Neural progenitor cell (in vitro differentiated cells): ENCODE measurements around the gene NTM. TPM values are rescaled to one million over a fixed set of nuclear protein-coding genes. Genes with fewer than 3 reads are reported as not detected.

Experiments used
- DNase-seq: peaks from one replicate; pipeline ENCODE4 v3.0.0-alpha.2; 2016; ENCODE audit warnings: low spot score
- H2AFZ ChIP-seq: fragments of 200-600 bp; sonication (generic); replicated peaks from 2 replicates; pipeline ENCODE4 v1.6.1; 2016; ENCODE audit warnings: antibody characterized with exemption
- H3F3A ChIP-seq: fragments of 200-600 bp; sonication (generic); 2 replicates; pipeline ENCODE4 v1.6.1; 2016; ENCODE audit warnings: antibody characterized with exemption, low read depth
- H3K27ac ChIP-seq: fragments of 200-600 bp; sonication (generic); 2 replicates; pipeline ENCODE4 v1.5.1; 2016; ENCODE audit warnings: mild to moderate bottlenecking
- H3K27me3 ChIP-seq: fragments of 200-600 bp; sonication (generic); 2 replicates; pipeline ENCODE4 v1.6.1; 2016; ENCODE audit warnings: mild to moderate bottlenecking, moderate library complexity
- H3K36me3 ChIP-seq: fragments of 200-600 bp; sonication (generic); 2 replicates; pipeline ENCODE4 v1.5.1; 2016
- H3K4me1 ChIP-seq: fragments of 200-600 bp; sonication (generic); 2 replicates; pipeline ENCODE4 v1.6.1; 2016; ENCODE audit warnings: mixed run types
- H3K4me2 ChIP-seq: fragments of 200-600 bp; sonication (generic); 2 replicates; pipeline ENCODE4 v1.6.1; 2016
- H3K4me3 ChIP-seq: fragments of 200-600 bp; sonication (generic); 2 replicates; pipeline ENCODE4 v1.5.1; 2016
- H3K79me2 ChIP-seq: fragments of 200-600 bp; sonication (generic); 2 replicates; pipeline ENCODE4 v1.6.1; 2016; ENCODE audit warnings: low read depth
- H3K9ac ChIP-seq: fragments of 200-600 bp; sonication (generic); 2 replicates; pipeline ENCODE4 v1.6.1; 2016
- H3K9me3 ChIP-seq: fragments of 200-600 bp; sonication (generic); 2 replicates; pipeline ENCODE4 v1.5.1; 2016; ENCODE audit warnings: low read depth
- H4K20me1 ChIP-seq: fragments of 200-600 bp; sonication (generic); 2 replicates; pipeline ENCODE4 v1.6.1; 2016; ENCODE audit warnings: low read depth
- H3K27ac Mint-ChIP-seq: 3 replicates; pipeline ENCODE4 v1.8.0; 2021; ENCODE audit warnings: mixed read lengths
- H3K27me3 Mint-ChIP-seq: 2 replicates; pipeline ENCODE4 v1.8.0; 2022; ENCODE audit warnings: low read depth, mild to moderate bottlenecking, inconsistent platforms, moderate library complexity, mixed read lengths; ENCODE audit not compliant: insufficient read depth
- H3K36me3 Mint-ChIP-seq: 3 replicates; pipeline ENCODE4 v1.8.0; 2021; ENCODE audit warnings: mixed read lengths
- H3K4me1 Mint-ChIP-seq: 3 replicates; pipeline ENCODE4 v1.8.0; 2021; ENCODE audit warnings: mixed read lengths
- H3K4me3 Mint-ChIP-seq: 3 replicates; pipeline ENCODE4 v1.8.0; 2021; ENCODE audit warnings: mild to moderate bottlenecking, moderate library complexity, mixed read lengths
- H3K9me3 Mint-ChIP-seq: 3 replicates; pipeline ENCODE4 v1.8.0; 2020; ENCODE audit warnings: mixed read lengths
- CTCF ChIP-seq: fragments of 200-600 bp; sonication (generic); IDR thresholded peaks from 2 replicates; pipeline ENCODE4 v1.5.1; 2017; ENCODE audit warnings: antibody characterized with exemption, mild to moderate bottlenecking
- EZH2 ChIP-seq: fragments of 200-600 bp; sonication (generic); IDR thresholded peaks from 2 replicates; pipeline ENCODE4 v1.6.1; 2017; ENCODE audit warnings: antibody characterized with exemption, mild to moderate bottlenecking, moderate library complexity
- EZH2phosphoT487 ChIP-seq: fragments of 200-600 bp; sonication (generic); IDR thresholded peaks from 2 replicates; pipeline ENCODE4 v1.6.1; 2017; ENCODE audit warnings: antibody characterized with exemption
- total RNA-seq: library from RNA; depleted of rRNA; stranded (reverse); fragments of >200 nt; gene quantifications from 2 replicates; pipeline ENCODE4 v1.2.3, GENCODE V29; 2015; ENCODE audit warnings: low replicate concordance

The NTM gene
- total RNA-seq, 1 donor from 2014 or later = 4.3 TPM

GRCh38 chr11:132142554-132142953, 772.1 kb downstream of the NTM start:
- no peak for TF ChIP-seq CTCF
- no peak for TF ChIP-seq EZH2phosphoT487
- TF ChIP-seq EZH2 = no peak
- Histone ChIP-seq H2AFZ (no peak overlapping the region), H3K4me1 (peaks cover 6% of the 10 kb centered on the region), H4K20me1 (no peaks in the 10 kb centered on the region), H3K9me3 (no peaks in the 10 kb centered on the region), H3K36me3 (no peaks in the 10 kb centered on the region), H3K9ac (no peak overlapping the region), H3K4me2 (no peak overlapping the region), H3F3A (no peaks in the 10 kb centered on the region), H3K27ac (no peak overlapping the region), H3K79me2 (no peaks in the 10 kb centered on the region), H3K27me3 (no peaks in the 10 kb centered on the region), H3K4me3 (no peak overlapping the region)
- no peaks in the 10 kb centered on the region for H3K27me3 Mint-ChIP-seq
- no peak for DNase-seq
- no peak overlapping the region for H3K27ac Mint-ChIP-seq
- no peaks in the 10 kb centered on the region for H3K9me3 Mint-ChIP-seq
- peaks cover 5% of the 10 kb centered on the region for H3K4me1 Mint-ChIP-seq
- no peaks in the 10 kb centered on the region for H3K36me3 Mint-ChIP-seq
- H3K4me3 Mint-ChIP-seq = no peak overlapping the region

- H3K9me3 Mint-ChIP-seq = no peaks in the 10 kb centered on the region
- no peaks in the 10 kb centered on the region for H3K36me3 Mint-ChIP-seq
- H2AFZ ChIP-seq = no peak overlapping the region
- no peak for DNase-seq
- H3F3A ChIP-seq = peaks cover 20% of the 10 kb centered on the region
- H3K4me1 ChIP-seq = peaks cover 12% of the 10 kb centered on the region
- H3K9me3 ChIP-seq = no peaks in the 10 kb centered on the region
- no peak for TF ChIP-seq EZH2
- TF ChIP-seq EZH2phosphoT487 = no peak
- no peak for TF ChIP-seq CTCF
- no peaks in the 10 kb centered on the region for H3K27me3 ChIP-seq
- no peak overlapping the region for H3K4me3 Mint-ChIP-seq
- H3K27me3 Mint-ChIP-seq = no peaks in the 10 kb centered on the region
- no peak overlapping the region for H3K27ac Mint-ChIP-seq
- H3K36me3 ChIP-seq = no peaks in the 10 kb centered on the region
- H4K20me1 ChIP-seq = no peaks in the 10 kb centered on the region
- no peak overlapping the region for H3K4me3 ChIP-seq
- no peak overlapping the region for H3K4me2 ChIP-seq
- H3K79me2 ChIP-seq = no peaks in the 10 kb centered on the region
- no peak overlapping the region for H3K9ac ChIP-seq
- peaks cover 9% of the 10 kb centered on the region for H3K4me1 Mint-ChIP-seq
- no peak overlapping the region for H3K27ac ChIP-seq
Observed at GRCh38 chr11:132147464-132147863, 777.0 kb downstream of the NTM start.

- Histone ChIP-seq H3K9ac (no peak overlapping the region), H3K9me3 (no peaks in the 10 kb centered on the region), H3K4me2 (no peak overlapping the region), H3K4me1 (peaks cover 29% of the 10 kb centered on the region), H3K36me3 (no peaks in the 10 kb centered on the region), H4K20me1 (no peaks in the 10 kb centered on the region), H3K79me2 (no peaks in the 10 kb centered on the region), H3K4me3 (no peak overlapping the region), H3F3A (peaks cover 23% of the 10 kb centered on the region), H3K27ac (no peak overlapping the region), H3K27me3 (no peaks in the 10 kb centered on the region), H2AFZ (no peak overlapping the region)
- Mint-ChIP-seq H3K4me1 (peaks cover 25% of the 10 kb centered on the region), H3K36me3 (no peaks in the 10 kb centered on the region), H3K4me3 (no peak overlapping the region), H3K27ac (no peak overlapping the region), H3K27me3 (no peaks in the 10 kb centered on the region), H3K9me3 (no peaks in the 10 kb centered on the region)
- no peak for DNase-seq
- TF ChIP-seq EZH2phosphoT487 (no peak), CTCF (no peak), EZH2 (no peak)
Observed at GRCh38 chr11:132154781-132155180, 784.4 kb downstream of the NTM start.

- Histone ChIP-seq H3K36me3 (no peaks in the 10 kb centered on the region), H3K9ac (no peak overlapping the region), H3K4me3 (no peak overlapping the region), H3F3A (no peaks in the 10 kb centered on the region), H3K27me3 (no peaks in the 10 kb centered on the region), H3K4me2 (no peak overlapping the region), H3K27ac (no peak overlapping the region), H3K79me2 (no peaks in the 10 kb centered on the region), H4K20me1 (no peaks in the 10 kb centered on the region), H3K9me3 (no peaks in the 10 kb centered on the region), H3K4me1 (peaks cover 13% of the 10 kb centered on the region), H2AFZ (no peak overlapping the region)
- peak; percentile 37 for DNase-seq
- Mint-ChIP-seq H3K36me3 (no peaks in the 10 kb centered on the region), H3K4me1 (peaks cover 19% of the 10 kb centered on the region), H3K27me3 (no peaks in the 10 kb centered on the region), H3K9me3 (no peaks in the 10 kb centered on the region), H3K27ac (no peak overlapping the region), H3K4me3 (no peak overlapping the region)
- TF ChIP-seq EZH2phosphoT487 (no peak), CTCF (peak; percentile 49), EZH2 (no peak)
Observed at GRCh38 chr11:132158091-132158490, 787.7 kb downstream of the NTM start.
